Measurements from ENCODE around the gene NLGN4X. TPM values are rescaled to one million over a fixed set of nuclear protein-coding genes. Genes with fewer than 3 reads are reported as not detected.

Gene NLGN4X
- 1 to 10 TPM in 2 of 3 donors, under 1 TPM in 1; 0.35 to 2.2 (median 1.0) TPM for polyA plus RNA-seq

GRCh38 chrX:6228720-6229119, at the start of gene NLGN4X:
Gene NLGN4X, minus strand, starts transcription at chrX:6228867. Its CDS starts 77,401 bp downstream, at chrX:6151466.
- 3 to 6% (median 4%) methylated on average over 10 to 12 of the region's 12 CpGs for WGBS, 3 donors
- no peak within 1 kb of the TSS for H3K27ac ChIP-seq (ENCODE audit: low read depth, low read length)

DNA sequence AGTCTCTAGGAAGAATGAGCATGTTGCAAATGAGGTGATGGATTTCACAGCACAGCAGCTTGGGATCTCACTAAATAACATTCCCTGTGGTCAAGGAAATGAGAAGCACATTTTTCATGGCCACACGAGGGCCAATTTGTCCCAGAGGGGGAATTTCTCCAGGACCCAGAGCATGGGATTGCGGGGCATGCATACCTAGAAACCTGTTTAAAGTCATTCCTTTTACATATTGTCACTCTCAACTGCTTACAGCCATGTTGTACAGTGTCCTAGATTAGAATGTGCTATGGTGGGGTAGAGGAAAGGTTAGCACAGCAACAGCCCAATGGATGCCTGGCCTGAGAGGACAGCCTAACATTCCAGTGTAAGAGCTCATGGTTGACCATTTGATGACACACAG, 37.4 kb upstream of the NLGN4X start:
- no peak overlapping the region for H3K27ac ChIP-seq (ENCODE audit: low read depth, low read length)
- 65 to 77% (median 73%) methylated on average over 2 of the region's 2 CpGs for WGBS, 3 donors

GRCh38 chrX:6262959-6263358, 34.3 kb upstream of the NLGN4X start:
- H3K27ac ChIP-seq (ENCODE audit: low read depth, low read length) = no peak overlapping the region
- WGBS, 3 donors = 60 to 71% (median 63%) methylated on average over 3 of the region's 3 CpGs

DNA sequence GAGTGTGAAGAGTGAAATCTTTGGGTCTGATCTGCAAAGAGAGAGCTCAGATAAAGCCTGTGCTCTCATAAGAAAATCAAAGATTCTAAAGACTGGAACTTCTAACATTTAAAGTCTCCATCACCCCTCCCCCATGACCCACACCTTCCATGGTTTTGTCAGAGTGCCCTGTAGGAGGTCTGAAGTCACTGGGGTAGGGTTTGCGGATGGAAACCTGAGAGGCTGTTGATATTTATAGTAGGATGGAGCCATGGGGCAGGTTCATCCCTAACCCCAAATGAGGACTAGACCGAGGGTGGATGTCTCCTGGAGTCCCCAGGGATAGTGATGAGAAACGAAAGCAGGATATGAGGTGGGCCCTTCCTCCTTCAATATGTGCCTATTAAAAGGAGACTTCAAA, 28.4 kb upstream of the NLGN4X start:
- 29 to 45% (median 38%) methylated on average over 2 to 3 of the region's 3 CpGs for WGBS, 3 donors
- H3K27ac ChIP-seq (ENCODE audit: low read depth, low read length) = no peak overlapping the region

- 75 to 87% (median 86%) methylated on average over 6 of the region's 6 CpGs for WGBS, 3 donors
- H3K27ac ChIP-seq (ENCODE audit: low read depth, low read length) = no peak overlapping the region
These were observed 16.0 kb upstream of the NLGN4X start for GRCh38 chrX:6244666-6245065.

DNA sequence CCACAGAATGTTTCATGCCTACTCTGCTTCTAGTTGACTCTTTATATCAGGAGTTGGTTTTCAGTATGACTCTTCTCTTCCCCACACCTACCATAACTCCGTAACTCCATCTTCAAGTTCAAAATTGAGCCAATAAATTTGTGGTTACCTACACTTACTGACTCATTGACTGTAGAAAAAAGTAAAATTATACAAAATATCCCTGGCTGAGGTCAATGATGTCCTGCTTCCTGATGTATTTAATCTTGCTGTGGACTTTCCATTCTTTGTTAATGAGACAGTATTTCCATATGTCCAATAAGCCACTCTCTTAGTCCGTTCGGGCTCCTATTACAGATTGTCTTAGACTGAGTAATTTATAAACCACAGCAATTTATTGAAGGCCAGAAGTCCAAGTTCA, 9.9 kb upstream of the NLGN4X start:
- WGBS, 3 donors = 79 to 91% (median 89%) methylated on average over 3 of the region's 3 CpGs

GRCh38 chrX:6227935-6228334, 732 bp downstream of the NLGN4X start:
- WGBS, 3 donors = 3 to 7% (median 4%) methylated on average over 7 to 8 of the region's 8 CpGs
- no peak overlapping the region for H3K27ac ChIP-seq (ENCODE audit: low read depth, low read length)

More for the DNA sequence above, 9.9 kb upstream of the NLGN4X start:
- H3K27ac ChIP-seq (ENCODE audit: low read depth, low read length) = no peak overlapping the region

GRCh38 chrX:6227453-6227835, 1.2 kb downstream of the NLGN4X start:
- no peak overlapping the region for H3K27ac ChIP-seq (ENCODE audit: low read depth, low read length)

DNA sequence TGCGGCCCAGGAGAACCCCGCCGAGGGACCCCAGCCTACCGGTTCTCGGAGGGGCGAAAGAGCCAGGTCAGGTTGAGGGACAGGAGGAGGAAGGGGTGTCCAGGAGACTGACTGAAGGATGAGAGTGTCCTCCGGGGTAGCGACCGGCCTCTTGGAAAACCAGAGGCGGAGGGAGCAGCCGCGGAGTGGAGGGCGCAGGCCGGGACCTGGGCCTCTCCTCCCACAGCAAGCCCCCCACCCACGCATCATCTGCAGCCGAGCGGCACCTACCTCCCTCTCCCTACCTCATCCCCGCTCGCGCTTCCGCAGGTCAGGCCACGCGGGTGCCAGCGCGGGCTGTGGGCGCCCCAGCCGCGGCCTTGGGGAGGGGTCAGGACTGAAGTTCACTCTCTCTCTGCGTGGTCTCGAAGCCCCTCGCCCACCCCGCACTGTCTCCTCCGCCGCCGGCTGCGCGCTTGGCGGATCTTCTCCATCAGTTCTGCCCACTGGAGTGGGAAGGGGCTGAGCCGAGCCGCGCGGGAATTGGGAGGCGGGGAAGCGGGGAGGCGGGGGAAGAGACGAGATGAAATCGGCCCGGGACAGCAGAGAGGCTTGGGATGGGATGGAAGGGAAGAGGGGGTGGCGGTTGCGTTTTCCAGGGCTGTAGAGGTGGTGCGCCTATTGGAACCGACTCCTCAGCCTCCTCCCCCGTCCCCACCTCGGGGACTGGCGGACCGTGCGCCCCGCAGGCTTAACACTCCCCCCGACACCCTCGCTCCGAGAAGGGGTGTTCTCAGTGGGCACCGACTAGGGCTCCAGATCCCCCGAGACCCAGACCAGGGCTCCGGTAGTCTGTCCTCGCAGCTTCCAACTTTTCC, 1.8 kb downstream of the NLGN4X start:
- 1 to 3% (median 2%) methylated on average over 24 to 58 of the region's 65 CpGs for WGBS, 3 donors
- no peak overlapping the region for H3K27ac ChIP-seq (ENCODE audit: low read depth, low read length)

More at GRCh38 chrX:6227453-6227835, 1.2 kb downstream of the NLGN4X start:
- WGBS, 3 donors = 1 to 3% (median 2%) methylated on average over 13 to 25 of the region's 25 CpGs

DNA sequence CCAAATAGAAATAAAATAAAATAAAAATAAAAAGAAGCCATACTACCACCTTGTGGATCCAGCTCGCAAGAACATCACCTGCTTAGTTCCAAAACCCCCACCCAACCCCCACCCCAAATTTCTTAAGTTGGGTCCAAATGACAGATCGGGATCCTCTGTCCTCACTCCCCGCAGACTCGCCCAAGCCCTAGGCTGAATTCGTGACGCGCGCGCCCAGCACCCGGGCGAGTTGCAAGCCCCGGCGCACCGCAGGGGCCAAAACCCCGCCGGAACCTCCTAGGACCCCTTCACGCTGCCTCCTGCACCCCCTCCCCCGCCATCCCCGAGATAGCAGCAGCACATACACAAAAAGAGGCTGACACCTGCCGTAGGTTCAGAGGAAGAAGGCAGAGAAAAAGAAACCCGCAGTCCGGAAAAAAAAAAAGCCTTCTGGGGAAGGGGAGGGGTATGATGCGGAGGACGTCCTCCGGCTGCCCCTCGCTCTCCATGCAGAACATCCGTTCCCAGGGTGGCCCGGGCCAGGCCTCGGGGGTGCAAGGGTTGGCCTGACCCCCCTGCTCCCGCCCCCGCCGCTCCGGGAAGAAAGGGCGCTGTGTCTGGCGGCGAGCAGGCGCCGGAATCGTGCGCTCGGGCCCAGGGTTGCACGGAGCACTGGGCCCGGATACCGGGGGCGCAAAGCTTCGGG, 2.6 kb downstream of the NLGN4X start:
- H3K27ac ChIP-seq (ENCODE audit: low read depth, low read length) = no peak overlapping the region
- WGBS, 3 donors = 0 to 1% (median 0%) methylated on average over 27 to 42 of the region's 46 CpGs

DNA sequence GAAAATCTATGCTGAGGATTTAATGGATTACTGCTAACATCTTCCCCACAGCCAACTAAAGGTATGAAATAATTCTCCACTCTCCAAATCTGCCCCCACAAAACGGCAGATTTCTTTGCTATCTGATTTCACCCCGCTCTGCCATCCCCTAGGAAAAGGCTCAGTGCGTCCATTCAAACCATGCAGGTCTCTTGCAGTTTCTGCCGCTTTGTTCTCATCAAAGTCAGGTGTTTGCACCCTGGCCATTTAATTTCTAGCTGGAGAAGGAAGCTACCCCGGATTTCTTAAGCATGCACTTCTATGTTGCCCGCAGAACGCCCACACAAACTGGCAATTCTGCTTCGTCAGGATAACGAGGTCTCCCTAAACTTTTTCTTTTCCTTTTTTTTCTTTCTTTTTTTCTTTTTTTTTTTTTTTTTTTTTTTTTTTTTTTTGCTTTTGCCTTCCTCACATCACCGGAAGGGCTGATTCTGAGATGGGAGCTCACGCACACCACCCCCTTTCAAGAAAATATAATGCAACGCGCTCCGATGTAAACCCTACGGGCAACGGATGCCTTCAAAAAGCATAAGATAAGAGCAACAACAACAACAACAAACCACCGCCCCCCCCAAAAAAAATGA, 3.3 kb downstream of the NLGN4X start:
- WGBS, 3 donors = 7 to 10% (median 9%) methylated on average over 17 of the region's 17 CpGs
- no peak overlapping the region for H3K27ac ChIP-seq (ENCODE audit: low read depth, low read length)

- no peak overlapping the region for H3K27ac ChIP-seq (ENCODE audit: low read depth, low read length)
- WGBS, 3 donors = 29 to 42% (median 41%) methylated on average over 3 of the region's 3 CpGs
These were observed 5.2 kb downstream of the NLGN4X start for GRCh38 chrX:6223516-6223915.

DNA sequence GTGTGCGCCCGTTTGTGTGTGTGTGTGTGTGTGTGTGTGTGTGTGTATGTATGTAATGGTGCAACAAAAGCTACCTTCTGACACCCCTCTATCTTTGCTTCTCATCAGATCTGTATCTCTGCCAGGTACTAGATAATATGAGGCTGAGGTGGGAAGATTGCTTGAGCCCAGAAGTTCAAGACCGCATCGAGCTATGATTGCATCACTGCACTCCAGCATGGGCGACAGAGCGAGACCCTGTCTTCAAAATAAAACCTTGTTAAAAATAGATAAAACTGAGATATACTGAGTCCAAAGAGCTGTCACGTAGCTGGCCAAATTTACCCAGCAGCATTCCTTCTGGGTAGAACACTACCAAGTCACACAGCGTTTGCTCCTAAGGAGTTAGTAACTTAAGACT, 18.4 kb downstream of the NLGN4X start:
- H3K27ac ChIP-seq (ENCODE audit: low read depth, low read length) = no peak overlapping the region
- 79 to 94% (median 92%) methylated on average over 8 of the region's 8 CpGs for WGBS, 3 donors

DNA sequence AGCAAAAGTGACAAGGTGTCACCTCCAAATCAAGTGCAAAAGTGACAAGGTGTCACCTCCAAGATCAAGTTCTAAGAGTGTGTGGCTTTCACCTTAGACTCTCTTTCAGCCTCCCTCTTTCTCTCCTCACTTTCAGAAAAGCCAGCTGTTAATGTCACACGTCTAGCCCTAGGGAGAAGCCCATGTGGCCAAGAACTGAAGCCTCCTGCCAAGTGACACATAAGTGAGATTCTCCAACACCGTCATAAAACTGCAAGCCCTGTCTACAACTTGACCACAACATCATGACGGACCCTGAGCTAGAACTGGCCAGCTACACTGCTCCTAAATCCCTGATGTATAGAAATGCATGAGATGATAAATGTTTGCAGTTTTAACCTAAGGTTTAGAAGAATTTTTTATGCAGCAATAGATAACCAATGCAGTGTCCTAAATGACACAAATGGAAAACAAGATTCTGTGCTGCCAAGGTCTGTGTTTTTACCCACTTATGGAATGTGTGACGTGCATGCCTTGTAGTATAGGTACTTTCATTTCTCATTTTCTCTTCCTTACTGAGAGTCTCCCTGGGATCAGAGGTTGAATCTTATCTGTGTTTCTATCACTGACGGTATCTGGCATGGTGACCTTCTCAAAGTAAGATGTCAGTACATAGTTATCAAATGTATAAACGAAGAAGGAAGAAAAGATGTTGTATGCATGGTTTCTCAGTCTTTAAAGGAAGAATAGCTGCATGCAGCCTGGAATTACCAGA, 25.0 kb downstream of the NLGN4X start:
- no peak overlapping the region for H3K27ac ChIP-seq (ENCODE audit: low read depth, low read length)
- WGBS, 3 donors = 55 to 65% (median 62%) methylated on average over 6 of the region's 6 CpGs

DNA sequence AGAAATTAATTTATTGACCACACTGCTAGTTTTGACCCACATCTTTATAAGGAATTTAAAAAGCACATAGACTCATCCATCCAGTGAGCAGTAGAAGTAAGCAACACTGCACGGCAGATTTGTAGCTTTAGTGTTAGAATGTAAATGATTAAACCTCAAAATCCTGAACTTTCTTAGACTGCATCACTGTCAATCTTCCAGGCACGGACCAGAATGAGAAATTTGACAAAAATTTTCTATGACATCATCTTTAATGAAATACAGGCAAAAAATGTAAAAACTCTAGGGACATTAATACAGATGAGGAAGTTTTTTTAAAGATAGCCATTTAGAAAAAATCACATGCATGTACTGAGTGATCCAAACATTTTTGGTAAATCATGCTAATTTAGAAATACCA, 29.2 kb downstream of the NLGN4X start:
- 46 to 67% (median 51%) methylated on average over 2 of the region's 2 CpGs for WGBS, 3 donors
- no peak overlapping the region for H3K27ac ChIP-seq (ENCODE audit: low read depth, low read length)

DNA sequence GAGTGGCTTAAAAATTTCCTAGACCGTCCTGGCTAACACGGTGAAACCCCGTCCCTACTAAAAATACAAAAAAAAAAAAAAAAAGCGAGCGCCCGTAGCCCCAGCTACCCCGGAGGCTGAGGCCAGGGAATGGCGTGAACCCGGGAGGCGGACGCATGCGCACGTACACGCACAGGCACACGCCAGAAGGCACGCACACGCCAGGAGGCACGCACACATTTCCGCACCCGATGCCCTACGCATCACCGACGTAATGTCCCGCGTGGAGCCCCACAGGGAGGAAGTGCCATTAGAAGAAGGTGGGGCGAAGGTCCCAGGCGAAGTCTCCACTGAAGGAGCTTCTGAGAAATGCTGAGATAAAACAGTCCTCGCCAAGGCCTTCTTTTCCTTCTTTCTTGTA, 41.4 kb downstream of the NLGN4X start:
- 93 to 97% (median 95%) methylated on average over 12 to 28 of the region's 28 CpGs for WGBS, 3 donors
- no peak overlapping the region for H3K27ac ChIP-seq (ENCODE audit: low read depth, low read length)

DNA sequence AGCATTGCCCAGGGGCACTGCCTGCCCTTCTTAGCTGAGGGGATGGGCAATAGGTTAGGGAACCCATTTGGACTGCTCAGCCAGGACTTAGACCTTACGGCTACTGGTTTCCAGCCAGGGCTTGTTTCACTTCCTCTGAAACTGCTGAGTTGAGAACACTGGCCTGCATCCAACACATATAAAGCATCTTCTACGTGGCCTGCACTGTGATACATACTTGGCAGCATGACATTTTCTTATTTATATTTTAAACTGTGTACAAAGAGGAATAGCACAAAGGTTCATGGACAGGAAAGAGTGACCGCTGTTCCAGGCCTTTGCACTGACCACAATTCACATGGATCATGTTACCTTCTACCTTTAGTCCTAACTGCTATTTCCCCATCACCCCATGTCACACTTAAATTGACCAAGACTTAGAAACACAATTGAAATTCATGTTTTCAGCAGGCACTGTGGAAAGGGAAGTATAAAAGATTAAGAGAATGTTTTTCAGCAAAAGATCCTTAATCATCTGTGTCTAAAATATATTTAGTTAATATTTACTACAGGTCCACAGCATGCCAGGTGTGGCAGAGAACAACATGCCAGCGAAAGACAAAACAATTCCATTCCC, 43.7 kb downstream of the NLGN4X start:
- 32 to 41% (median 36%) methylated on average over 4 of the region's 4 CpGs for WGBS, 3 donors
- H3K27ac ChIP-seq (ENCODE audit: low read depth, low read length) = no peak overlapping the region

- 85 to 94% (median 87%) methylated on average over 3 of the region's 3 CpGs for WGBS, 3 donors
- H3K27ac ChIP-seq (ENCODE audit: low read depth, low read length) = no peak overlapping the region
These were observed 52.8 kb downstream of the NLGN4X start for GRCh38 chrX:6175914-6176313.
